G401 (cell line): ENCODE results near the gene TSPAN6. TPM values are rescaled to one million over a fixed set of nuclear protein-coding genes. Genes with fewer than 3 reads are reported as not detected.

Experiments
- DNase-seq: peaks from one replicate; pipeline ENCODE4 v3.0.0-alpha.2; 2015; ENCODE audit warnings: low spot score
- in situ Hi-C: cut with HindIII; loops from 2 replicates; pipeline ENCODE4 v1.10.0; 2016; ENCODE audit warnings: low sequenced_read_pairs, mixed read lengths
- total RNA-seq: library from RNA; depleted of rRNA; stranded (reverse); fragments of >200 nt; shearing (Covaris generic); gene quantifications from 2 replicates; pipeline ENCODE4 v1.2.3, GENCODE V29; 2014; rRNA removed

Gene TSPAN6
- total RNA-seq, 1 experiment from 2014 or later, result 110 TPM

GRCh38 chrX:100593126-100593525, 43.5 kb downstream of the TSPAN6 start:
- DNase-seq, result no peak
- in situ Hi-C loops, result no loop called here

- DNase-seq, result no peak
- in situ Hi-C loops, result no loop called here
These were observed 45.2 kb downstream of the TSPAN6 start for GRCh38 chrX:100591256-100592051.

- in situ Hi-C loops, result no loop called here
- DNase-seq, result no peak
These were observed 48.7 kb downstream of the TSPAN6 start for GRCh38 chrX:100587861-100588260.

GRCh38 chrX:100586747-100587146, 49.9 kb downstream of the TSPAN6 start:
- DNase-seq, result no peak
- in situ Hi-C loops, result no loop called here

GRCh38 chrX:100584611-100585010, 52.0 kb downstream of the TSPAN6 start, which contains the start of gene TNMD:
TNMD (plus strand) TSS chrX:100584936; CDS start chrX:100585019, 83 bp downstream.
- in situ Hi-C loops, result no loop called here
- no peak for DNase-seq

Other genes with a start within 250 kb of the TSPAN6 start
- gene PCDH19, start 226.5 kb downstream of the TSPAN6 start, total RNA-seq, result 0.06 and 0.37 TPM in 2 replicates
- 3.6 TPM in 1 of 2 replicates, not detected in the other for gene TNMD, start 51.9 kb downstream of the TSPAN6 start, total RNA-seq
- 11.3 and 13.4 TPM in 2 replicates for gene SRPX2, start 7.4 kb upstream of the TSPAN6 start, total RNA-seq
- 0.37 and 0.86 TPM in 2 replicates for gene SYTL4, start 95.3 kb upstream of the TSPAN6 start, total RNA-seq
- gene CSTF2, start 183.6 kb upstream of the TSPAN6 start, total RNA-seq, result 31.4 and 46.7 TPM in 2 replicates
- not detected in 2 replicates for gene NOX1, start 237.6 kb upstream of the TSPAN6 start, total RNA-seq